Activated T-helper 17 cell treated with anti-CD3 and anti-CD28 coated beads, Interleukin-2, amount 50 U/mL, for 72 hours (primary cell): ENCODE measurements around the gene NUP214. TPM values are rescaled to one million over a fixed set of nuclear protein-coding genes. Genes with fewer than 3 reads are reported as not detected.
"Not testable (repeated sequence)": the region's sequence is repeated elsewhere in the genome, so short reads cannot be mapped to it uniquely, and the experiment has no call there.

Source experiments
- ATAC-seq: fragments of 150-1000 bp; cut with Tn5 transposase; replicated peaks from 2 replicates; pipeline ENCODE4 v1.10.0; 2021; ENCODE audit warnings: mild to moderate bottlenecking, moderate library complexity
- H3K27ac Mint-ChIP-seq: one replicate; pipeline ENCODE4 v1.8.0; 2022; ENCODE audit warnings: mixed read lengths
- H3K27me3 Mint-ChIP-seq: one replicate; pipeline ENCODE4 v1.8.0; 2022; ENCODE audit warnings: mixed read lengths
- H3K36me3 Mint-ChIP-seq: one replicate; pipeline ENCODE4 v1.8.0; 2022; ENCODE audit warnings: low read depth, mild to moderate bottlenecking, mixed read lengths
- H3K4me1 Mint-ChIP-seq: one replicate; pipeline ENCODE4 v1.8.0; 2022; ENCODE audit warnings: mixed read lengths
- H3K4me3 Mint-ChIP-seq: one replicate; pipeline ENCODE4 v1.8.0; 2022; ENCODE audit warnings: mild to moderate bottlenecking, mixed read lengths
- H3K9me3 Mint-ChIP-seq: one replicate; pipeline ENCODE4 v1.8.0; 2022; ENCODE audit warnings: mixed read lengths
- total RNA-seq, 2 donors: library from RNA; stranded (reverse); gene quantifications; one replicate each; pipeline ENCODE4 v1.2.3, GENCODE V29; 2022

The NUP214 gene
- total RNA-seq, 2 donors from 2014 or later: 63.8 to 71.8 TPM

DNA sequence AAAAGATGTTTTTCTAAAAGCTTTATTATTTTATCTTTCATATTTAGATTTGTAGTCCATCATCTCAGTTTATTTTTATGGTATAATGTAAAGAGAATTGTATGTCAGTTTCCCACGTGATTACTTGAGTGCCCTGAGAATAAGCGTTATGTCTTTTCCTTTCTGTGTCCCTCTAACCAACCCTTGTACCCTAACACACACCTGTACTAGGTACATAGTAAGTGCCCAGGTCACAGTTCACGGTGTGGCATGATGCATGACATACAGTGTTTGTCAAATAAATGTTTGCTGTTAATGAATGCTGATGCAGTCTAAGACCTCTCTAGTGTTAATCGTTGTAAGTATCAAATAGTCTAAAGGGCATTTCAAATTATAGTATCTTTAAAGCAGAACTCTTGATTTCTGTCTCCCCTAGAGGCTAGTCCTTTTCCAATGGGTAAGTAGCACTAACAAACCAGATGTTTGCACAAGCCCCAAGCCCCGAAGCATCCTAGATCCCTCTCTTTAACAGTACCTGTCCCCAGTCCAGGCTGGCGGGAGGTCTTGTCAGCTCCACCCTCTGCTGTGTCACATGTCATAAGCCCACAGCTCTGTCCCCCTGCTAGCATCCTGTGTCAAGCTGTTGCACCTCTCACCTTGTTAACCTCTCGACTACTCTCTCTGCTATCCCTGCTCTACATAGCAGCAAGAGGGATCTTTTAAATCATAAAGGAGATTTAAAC, 23.7 kb downstream of the NUP214 start:
- Mint-ChIP-seq H3K36me3 (peaks cover 100% of the 10 kb centered on the region), H3K9me3 (no peaks in the 10 kb centered on the region), H3K4me3 (no peak overlapping the region), H3K4me1 (no peaks in the 10 kb centered on the region), H3K27ac (peak overlapping the region; percentile 8), H3K27me3 (no peaks in the 10 kb centered on the region)
- no peak for ATAC-seq

DNA sequence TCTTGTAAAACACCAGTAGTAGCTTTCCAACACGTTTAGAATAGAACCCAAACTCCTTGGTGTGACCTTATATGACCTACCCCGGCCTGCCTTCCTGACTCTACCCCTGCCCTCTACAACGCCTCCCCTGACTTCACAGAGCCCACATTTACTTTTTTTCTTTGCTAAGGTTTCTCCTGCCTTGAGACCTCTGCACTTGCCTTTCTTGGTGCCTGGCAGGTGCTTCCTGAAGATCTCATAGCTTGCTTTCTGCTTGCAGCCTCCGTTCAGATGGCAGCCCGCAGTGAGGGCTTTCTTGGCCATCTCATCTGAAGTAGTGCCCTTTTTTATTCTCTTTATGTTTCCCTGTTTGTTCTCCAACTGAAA, 24.3 kb downstream of the NUP214 start:
- no peaks in the 10 kb centered on the region for H3K27me3 Mint-ChIP-seq
- no peaks in the 10 kb centered on the region for H3K4me1 Mint-ChIP-seq
- peak overlapping the region; percentile 8 for H3K27ac Mint-ChIP-seq
- H3K36me3 Mint-ChIP-seq: peaks cover 100% of the 10 kb centered on the region
- H3K9me3 Mint-ChIP-seq: no peaks in the 10 kb centered on the region
- no peak for ATAC-seq
- no peak overlapping the region for H3K4me3 Mint-ChIP-seq

DNA sequence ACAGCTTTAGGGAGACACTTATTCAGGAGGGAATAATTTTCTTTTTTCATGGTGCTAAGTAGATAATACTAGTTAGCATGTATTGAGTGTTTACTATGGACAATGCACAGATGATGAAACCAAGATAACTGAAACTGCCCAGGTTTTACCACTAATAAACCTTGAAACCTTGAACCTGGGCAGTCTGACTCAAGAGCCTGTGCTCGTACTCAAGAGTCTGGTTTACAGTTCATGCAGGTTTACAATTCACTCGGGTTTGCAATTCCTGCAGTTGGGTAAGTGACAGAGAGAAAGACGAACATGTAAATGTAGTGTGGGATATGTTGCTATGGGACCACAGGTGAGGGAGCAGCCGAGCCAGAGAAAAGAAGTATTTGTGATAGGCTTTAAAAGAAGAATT, 28.2 kb downstream of the NUP214 start:
- H3K9me3 Mint-ChIP-seq: no peaks in the 10 kb centered on the region
- peak overlapping the region; percentile 18 for H3K27ac Mint-ChIP-seq
- ATAC-seq: no peak
- H3K36me3 Mint-ChIP-seq: peaks cover 100% of the 10 kb centered on the region
- no peaks in the 10 kb centered on the region for H3K27me3 Mint-ChIP-seq
- no peaks in the 10 kb centered on the region for H3K4me1 Mint-ChIP-seq
- no peak overlapping the region for H3K4me3 Mint-ChIP-seq

DNA sequence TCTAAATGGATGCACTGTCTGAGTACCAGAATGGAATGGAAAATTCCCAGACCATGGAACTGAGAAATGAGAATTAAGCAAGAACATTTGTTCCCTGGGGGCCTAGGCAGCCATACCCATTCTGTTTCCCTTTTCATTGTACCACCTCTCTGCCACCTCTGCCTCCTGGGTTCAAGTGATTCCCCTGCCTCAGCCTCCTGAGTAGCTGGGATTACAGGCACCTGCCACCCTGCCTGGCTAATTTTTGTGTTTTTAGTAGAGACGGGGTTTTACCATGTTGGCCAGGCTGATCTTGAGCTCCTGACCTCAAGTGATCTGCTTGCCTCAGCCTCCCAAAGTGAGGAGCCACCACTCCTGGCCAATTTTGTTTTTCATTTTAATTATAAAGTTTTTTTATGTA, 33.3 kb downstream of the NUP214 start:
- not testable (repeated sequence) for H3K4me1 Mint-ChIP-seq, H3K27ac Mint-ChIP-seq

DNA sequence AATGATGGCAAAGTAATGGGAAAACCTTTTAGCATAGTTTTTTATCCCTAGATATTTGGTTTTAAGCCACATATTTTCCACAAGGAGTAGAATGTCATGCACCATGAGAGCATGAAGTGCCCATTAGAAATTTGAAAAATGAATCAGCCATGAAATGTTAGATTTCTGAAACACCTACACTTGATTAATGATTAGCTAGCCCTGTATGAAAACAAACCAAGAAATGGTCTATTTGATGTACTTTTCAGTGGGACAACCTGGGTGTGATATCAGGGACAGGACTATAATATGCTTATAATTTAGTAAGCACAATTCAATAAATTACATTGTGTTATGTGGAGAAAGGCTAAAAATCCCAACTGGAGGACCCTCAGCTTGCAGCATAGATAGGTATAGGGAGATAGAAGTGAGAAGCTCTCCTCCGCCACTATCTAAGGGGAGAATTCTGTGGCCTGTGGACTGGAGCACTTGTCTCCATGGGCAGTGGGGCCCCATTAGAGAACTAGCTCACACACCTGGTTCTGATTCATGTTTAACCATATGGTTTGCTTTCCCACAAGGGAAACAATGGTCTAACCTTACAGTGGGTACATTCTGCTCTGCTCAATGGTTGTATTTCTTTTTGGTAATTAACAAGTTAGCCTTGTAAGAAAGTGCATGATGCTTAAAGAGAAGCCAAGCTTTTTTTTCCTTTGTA, 35.2 kb downstream of the NUP214 start:
- Mint-ChIP-seq H3K27me3 (no peaks in the 10 kb centered on the region), H3K36me3 (peaks cover 97% of the 10 kb centered on the region), H3K4me1 (no peaks in the 10 kb centered on the region), H3K27ac (no peak overlapping the region), H3K4me3 (no peak overlapping the region), H3K9me3 (no peaks in the 10 kb centered on the region)
- ATAC-seq: no peak

More for the DNA sequence above, 33.3 kb downstream of the NUP214 start:
- not testable (repeated sequence) for ATAC-seq, H3K4me3 Mint-ChIP-seq, H3K27me3 Mint-ChIP-seq, H3K9me3 Mint-ChIP-seq
- peaks cover 97% of the 10 kb centered on the region for H3K36me3 Mint-ChIP-seq

DNA sequence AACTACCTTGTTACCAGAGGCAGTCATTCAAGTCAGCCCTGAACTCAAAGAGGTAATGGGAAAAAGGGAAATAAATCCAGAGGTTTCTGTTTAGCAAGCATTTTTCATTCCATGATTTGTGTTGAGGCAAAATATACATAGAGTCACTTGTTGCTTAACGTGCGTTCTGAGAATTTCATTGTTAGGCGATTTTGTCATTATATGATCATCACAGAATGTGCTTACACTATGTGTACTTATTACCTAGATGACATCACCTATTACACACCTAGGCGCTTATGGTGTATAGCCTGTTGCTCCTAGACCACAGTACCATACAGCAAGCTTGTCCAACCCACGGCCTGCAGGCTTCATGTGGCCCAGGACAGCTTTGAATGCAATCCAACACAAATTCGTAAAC, 36.2 kb downstream of the NUP214 start:
- no peaks in the 10 kb centered on the region for H3K4me1 Mint-ChIP-seq

DNA sequence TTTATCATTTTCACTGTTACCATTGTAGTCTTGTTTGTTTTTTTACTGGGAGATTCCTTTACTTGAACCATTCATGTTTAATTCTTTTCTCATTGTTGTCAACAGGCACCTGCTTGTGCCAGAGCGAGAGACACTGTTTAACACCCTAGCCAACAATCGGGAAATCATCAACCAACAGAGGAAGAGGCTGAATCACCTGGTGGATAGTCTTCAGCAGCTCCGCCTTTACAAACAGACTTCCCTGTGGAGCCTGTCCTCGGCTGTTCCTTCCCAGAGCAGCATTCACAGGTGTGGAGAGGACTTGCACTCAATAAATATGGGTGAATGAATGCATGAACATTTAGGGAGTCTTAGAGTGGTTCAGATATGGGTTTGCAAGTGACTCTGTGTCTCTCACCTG, 37.5 kb downstream of the NUP214 start:
- peaks cover 97% of the 10 kb centered on the region for H3K36me3 Mint-ChIP-seq
- H3K4me3 Mint-ChIP-seq: no peak overlapping the region
- no peak for ATAC-seq
- H3K27me3 Mint-ChIP-seq: no peaks in the 10 kb centered on the region
- peak overlapping the region; percentile 11 for H3K27ac Mint-ChIP-seq
- H3K4me1 Mint-ChIP-seq: no peaks in the 10 kb centered on the region
- H3K9me3 Mint-ChIP-seq: no peaks in the 10 kb centered on the region

More for the DNA sequence above, 36.2 kb downstream of the NUP214 start:
- H3K4me3 Mint-ChIP-seq: no peak overlapping the region
- H3K27ac Mint-ChIP-seq: no peak overlapping the region
- no peak for ATAC-seq
- peaks cover 97% of the 10 kb centered on the region for H3K36me3 Mint-ChIP-seq
- no peaks in the 10 kb centered on the region for H3K27me3 Mint-ChIP-seq
- no peaks in the 10 kb centered on the region for H3K9me3 Mint-ChIP-seq

DNA sequence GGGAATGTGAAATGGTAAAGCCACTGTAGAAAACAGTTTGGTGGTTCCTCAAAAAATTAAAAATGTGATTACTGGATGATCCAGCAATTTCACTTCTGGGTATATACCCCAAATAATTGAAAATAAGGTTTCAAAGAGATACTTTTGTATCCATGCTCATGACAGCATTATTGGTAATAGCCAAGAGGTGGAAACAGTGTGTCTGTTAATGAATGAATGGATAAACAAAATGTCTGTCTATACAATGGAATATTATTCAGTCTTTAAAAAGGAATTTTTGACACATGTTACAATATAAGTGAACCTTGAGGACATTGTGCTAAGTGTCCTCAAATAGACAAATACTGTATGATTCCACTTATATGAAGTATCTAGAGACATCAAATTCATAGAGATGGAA, 40.1 kb downstream of the NUP214 start:
- Mint-ChIP-seq H3K27ac (no peak overlapping the region), H3K36me3 (peaks cover 95% of the 10 kb centered on the region), H3K9me3 (no peaks in the 10 kb centered on the region), H3K4me3 (no peak overlapping the region), H3K4me1 (no peaks in the 10 kb centered on the region), H3K27me3 (no peaks in the 10 kb centered on the region)
- no peak for ATAC-seq

DNA sequence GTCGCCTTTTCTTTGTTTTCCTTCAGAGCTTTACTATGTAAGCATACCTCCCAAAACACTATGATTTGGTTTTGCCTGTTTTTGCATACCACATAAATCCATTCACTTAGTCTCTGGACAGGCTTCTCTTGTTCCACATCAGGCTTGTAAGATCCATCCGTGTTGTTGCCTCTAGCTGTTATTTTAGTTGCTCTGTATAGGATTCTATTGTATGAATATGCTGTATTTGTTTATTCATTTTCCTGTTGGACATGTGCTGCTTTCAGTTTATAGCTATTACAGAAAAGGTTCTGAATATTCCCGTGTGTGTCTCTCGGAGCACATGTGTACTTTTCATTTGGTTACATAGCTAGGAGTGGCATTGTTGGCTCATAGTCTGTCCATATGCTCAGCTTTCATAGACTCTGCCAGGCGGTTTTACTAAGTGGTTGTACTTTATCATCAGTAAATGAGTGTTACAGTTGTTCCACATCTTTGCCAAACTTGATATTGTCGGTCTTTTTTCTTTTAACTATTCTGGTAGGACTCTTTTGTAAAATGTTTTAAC, 41.8 kb downstream of the NUP214 start:
- H3K27me3 Mint-ChIP-seq: no peaks in the 10 kb centered on the region
- H3K4me3 Mint-ChIP-seq: no peak overlapping the region
- ATAC-seq: no peak
- H3K4me1 Mint-ChIP-seq: no peaks in the 10 kb centered on the region
- H3K9me3 Mint-ChIP-seq: no peaks in the 10 kb centered on the region
- H3K27ac Mint-ChIP-seq: no peak overlapping the region
- peaks cover 93% of the 10 kb centered on the region for H3K36me3 Mint-ChIP-seq

DNA sequence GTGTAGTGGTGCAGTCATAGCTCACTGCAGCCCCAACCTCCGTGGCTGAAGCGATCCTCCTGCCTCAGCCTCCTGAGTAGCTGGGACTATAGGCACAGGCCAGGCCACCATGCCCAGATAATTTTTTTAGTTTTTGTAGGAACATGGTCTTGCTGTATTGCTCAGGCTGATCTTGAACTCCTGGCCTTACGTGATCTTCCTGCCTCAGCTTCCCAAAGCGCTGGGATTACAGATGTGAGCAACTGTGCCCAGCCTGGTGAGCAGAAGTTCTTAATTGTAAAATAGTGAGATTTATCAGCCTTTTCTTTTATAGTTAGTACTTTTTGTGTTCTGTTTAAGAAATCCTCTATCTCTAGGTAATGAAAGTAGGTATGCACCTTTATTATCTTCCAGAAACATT, 42.5 kb downstream of the NUP214 start:
- Mint-ChIP-seq H3K36me3 (peaks cover 93% of the 10 kb centered on the region), H3K27me3 (no peaks in the 10 kb centered on the region), H3K4me3 (no peak overlapping the region), H3K27ac (no peak overlapping the region), H3K4me1 (no peaks in the 10 kb centered on the region), H3K9me3 (no peaks in the 10 kb centered on the region)
- no peak for ATAC-seq

DNA sequence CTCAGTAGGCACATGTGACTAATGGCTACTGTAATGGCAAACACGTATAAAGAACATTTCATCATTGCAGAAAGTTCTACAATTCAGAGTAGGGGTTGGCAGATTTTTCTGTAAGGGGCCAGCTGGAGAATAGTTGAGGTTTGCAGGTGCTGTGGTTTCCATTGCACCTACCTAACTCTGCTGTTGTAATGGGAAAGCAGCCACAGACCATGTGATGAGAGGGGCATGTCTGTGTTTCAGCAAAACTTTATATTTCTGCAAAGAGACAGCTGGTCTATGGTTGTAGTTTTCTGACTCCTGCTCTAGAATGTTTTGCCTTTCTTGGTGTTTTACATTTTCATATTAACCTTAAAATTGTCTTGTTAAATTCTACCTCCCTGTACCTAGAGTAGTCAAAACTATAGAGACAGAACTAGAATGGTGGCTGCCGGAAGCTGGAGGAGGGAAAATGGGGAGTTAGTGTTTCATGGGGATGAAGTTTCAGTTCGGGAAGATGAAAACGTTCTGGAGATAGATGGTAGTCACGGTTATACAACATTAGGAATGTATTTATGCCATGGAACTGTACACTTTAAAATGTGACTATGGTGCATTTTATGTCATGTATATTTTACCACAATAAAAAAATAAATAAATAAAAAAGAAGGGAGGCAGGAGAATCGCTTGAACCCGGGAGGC, 44.3 kb downstream of the NUP214 start:
- no peak overlapping the region for H3K4me3 Mint-ChIP-seq
- no peaks in the 10 kb centered on the region for H3K9me3 Mint-ChIP-seq
- H3K36me3 Mint-ChIP-seq: peaks cover 93% of the 10 kb centered on the region
- peaks cover under 1% of the 10 kb centered on the region for H3K4me1 Mint-ChIP-seq
- no peak overlapping the region for H3K27ac Mint-ChIP-seq
- no peaks in the 10 kb centered on the region for H3K27me3 Mint-ChIP-seq
- no peak for ATAC-seq

DNA sequence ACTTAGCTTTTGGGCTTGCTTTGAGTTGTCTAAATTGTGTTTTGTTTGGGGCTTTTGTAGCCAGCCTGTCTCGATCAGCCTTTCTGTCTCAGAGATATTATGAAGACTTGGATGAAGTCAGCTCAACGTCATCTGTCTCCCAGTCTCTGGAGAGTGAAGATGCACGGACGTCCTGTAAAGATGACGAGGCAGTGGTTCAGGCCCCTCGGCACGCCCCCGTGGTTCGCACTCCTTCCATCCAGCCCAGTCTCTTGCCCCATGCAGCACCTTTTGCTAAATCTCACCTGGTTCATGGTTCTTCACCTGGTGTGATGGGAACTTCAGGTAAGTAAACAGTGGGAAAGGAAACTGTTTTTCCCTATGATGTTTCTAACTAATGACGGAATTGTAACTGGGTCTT, 48.6 kb downstream of the NUP214 start:
- Mint-ChIP-seq H3K4me3 (no peak overlapping the region), H3K4me1 (peaks cover 4% of the 10 kb centered on the region), H3K27ac (no peak overlapping the region), H3K36me3 (peaks cover 95% of the 10 kb centered on the region), H3K9me3 (no peaks in the 10 kb centered on the region), H3K27me3 (no peaks in the 10 kb centered on the region)
- ATAC-seq: no peak

DNA sequence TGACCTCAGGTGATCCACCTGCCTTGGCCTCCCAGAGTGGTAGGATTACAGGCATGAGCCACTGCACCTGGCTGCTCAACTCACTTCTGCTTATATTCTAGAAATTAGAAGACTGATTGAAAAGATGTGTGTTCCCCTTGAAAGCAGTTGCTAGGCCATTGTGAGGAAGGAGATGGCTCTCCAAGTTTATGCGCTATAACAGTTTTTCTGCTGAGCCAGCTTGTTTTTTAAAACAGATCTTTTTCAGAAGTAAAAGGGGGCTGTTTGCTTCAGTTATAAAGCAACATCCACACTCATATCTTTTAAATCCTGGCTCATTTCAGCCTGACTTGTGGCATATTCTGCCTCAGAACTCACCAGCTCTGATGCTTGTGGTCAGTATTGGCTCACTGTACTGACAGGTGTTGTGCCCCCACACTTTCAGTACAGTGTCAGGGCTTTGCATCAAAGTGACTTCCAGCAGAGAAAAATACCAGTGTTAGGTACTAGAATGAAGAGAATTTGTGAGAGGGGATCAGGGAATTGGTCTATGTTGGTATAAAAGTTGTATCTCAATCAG, 49.4 kb downstream of the NUP214 start:
- ATAC-seq: peak; percentile 79
- Mint-ChIP-seq H3K36me3 (peaks cover 99% of the 10 kb centered on the region), H3K4me3 (no peak overlapping the region), H3K9me3 (no peaks in the 10 kb centered on the region), H3K27me3 (no peaks in the 10 kb centered on the region), H3K27ac (no peak overlapping the region), H3K4me1 (peaks cover 4% of the 10 kb centered on the region)

DNA sequence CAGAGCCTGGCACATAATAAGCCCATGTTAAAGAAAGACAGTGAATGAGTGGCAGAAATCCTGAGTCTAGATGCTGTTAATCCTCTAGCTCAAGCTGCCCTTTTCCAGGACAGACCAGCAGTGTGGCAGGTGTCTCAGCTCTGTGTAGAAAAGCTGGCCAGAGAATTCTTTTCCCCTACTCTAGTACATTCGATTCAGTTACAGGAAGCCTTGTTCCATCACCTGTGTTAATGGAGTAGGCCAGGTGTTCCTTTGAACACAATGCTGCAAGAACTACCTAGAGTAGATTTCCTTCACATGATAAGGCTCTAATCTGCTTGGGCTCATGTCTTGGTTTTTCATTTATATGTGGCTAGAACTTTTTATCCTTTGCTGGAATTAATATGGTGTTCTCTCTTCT, 52.5 kb downstream of the NUP214 start:
- H3K9me3 Mint-ChIP-seq: no peaks in the 10 kb centered on the region
- ATAC-seq: no peak
- H3K27me3 Mint-ChIP-seq: no peaks in the 10 kb centered on the region

More for the DNA sequence above, 52.5 kb downstream of the NUP214 start:
- peaks cover 100% of the 10 kb centered on the region for H3K36me3 Mint-ChIP-seq
- no peak overlapping the region for H3K27ac Mint-ChIP-seq
- H3K4me1 Mint-ChIP-seq: peaks cover 4% of the 10 kb centered on the region
- no peak overlapping the region for H3K4me3 Mint-ChIP-seq
